K562 (cell line): Measurements from ENCODE around the gene AARSD1. TPM values are rescaled to one million over a fixed set of nuclear protein-coding genes. Genes with fewer than 3 reads are reported as not detected.

Source experiments
- ATAC-seq: fragments of 200-7000 bp; cut with Tn5 transposase; 3 replicates; pipeline ENCODE4 v1.9.1; 2020; ENCODE audit warnings: moderate library complexity
- BruUV-seq: library from RNA; stranded (reverse); fragments of 400-500 nt; replicated peaks from 2 replicates; lab custom pipeline; 2021; lab: Mats Ljungman, UMichigan
- CTCF ChIA-PET: fragments of 300-600 bp; formaldehyde crosslinking; extraction: SDS; loops from one replicate; lab custom pipeline; 2021; ENCODE audit warnings: low intra/inter-chr PET ratio; lab: Yijun Ruan, JAX
- POLR2A ChIA-PET: fragments of 300-600, 350-650 bp; sonication (Branson Sonifier 250); formaldehyde crosslinking; extraction: SDS; loops from one replicate; lab custom pipeline; 2021; ENCODE audit warnings: antibody characterized with exemption, inconsistent platforms; lab: Yijun Ruan, JAX
- DNase-seq, 4 experiments: peaks; one replicate each; pipeline versions ENCODE4 v3.0.0 to v3.0.0-alpha.2; 2011 to 2018; ENCODE audit warnings: low spot score in 3 of 4, mixed read lengths in 3 of 4; ENCODE audit errors: extremely low read depth in 1 of 4
- FAIRE-seq: peaks from 2 replicates; lab custom pipeline; 2011; peaks lifted over from hg19 to GRCh38; lab: Jason Lieb, UNC
- H2AFZ ChIP-seq: 2 replicates; pipeline ENCODE4 v1.6.0; 2011; ENCODE audit warnings: low read depth, low read length, control low read depth, inconsistent platforms
- H3K27ac ChIP-seq: fragments of 200-600 bp; 3 replicates; pipeline ENCODE4 v1.8.0; 2011; ENCODE audit warnings: low read depth, mild to moderate bottlenecking, control low read depth, inconsistent platforms, low read length, moderate library complexity, mixed read lengths; ENCODE audit errors: extremely low read depth
- H3K27me3 ChIP-seq, 2 experiments: fragments of 300-600 bp in 1 of 2; 2 replicates in 1 of 2; 3 replicates in 1 of 2; pipeline versions ENCODE4 v1.6.0 to v1.8.0; 2011; ENCODE audit warnings: inconsistent platforms in 2 of 2, low read length in 2 of 2, mild to moderate bottlenecking in 1 of 2, mixed read lengths in 1 of 2, moderate library complexity in 1 of 2; ENCODE audit not compliant: control insufficient read depth in 2 of 2, insufficient read depth in 2 of 2
- H3K36me3 ChIP-seq: fragments of 300-600 bp; 3 replicates; pipeline ENCODE4 v1.8.0; 2011; ENCODE audit warnings: mild to moderate bottlenecking, low read length, inconsistent platforms; ENCODE audit not compliant: control insufficient read depth, insufficient read depth
- H3K4me1 ChIP-seq, 2 experiments: fragments of 200-600 bp in 1 of 2; replicated peaks in 1 of 2; 2 replicates in 1 of 2; 3 replicates in 1 of 2; pipeline versions ENCODE4 v1.5.1 to v1.8.0; 2011; ENCODE audit warnings: inconsistent platforms in 2 of 2, low read length in 2 of 2, mild to moderate bottlenecking in 1 of 2, mixed read lengths in 1 of 2, moderate library complexity in 1 of 2; ENCODE audit not compliant: control insufficient read depth in 2 of 2, insufficient read depth in 2 of 2
- H3K4me2 ChIP-seq: 2 replicates; pipeline ENCODE4 v1.6.1; 2011; ENCODE audit warnings: low read length, control low read depth, inconsistent platforms, mixed read lengths; ENCODE audit not compliant: insufficient read depth
- H3K4me3 ChIP-seq: fragments of 200-600 bp; sonication (generic), shearing (Covaris generic); 2 replicates; pipeline ENCODE4 v1.5.1; 2016; ENCODE audit warnings: control low read depth, inconsistent platforms
- H3K79me2 ChIP-seq: fragments of 200-600 bp; 3 replicates; pipeline ENCODE4 v1.8.0; 2011; ENCODE audit warnings: low read length, inconsistent platforms; ENCODE audit not compliant: control insufficient read depth, insufficient read depth
- H3K9ac ChIP-seq, 2 experiments: 2 replicates each; pipeline versions ENCODE4 v1.6.0 to v1.6.1; 2011; ENCODE audit warnings: low read depth in 2 of 2, low read length in 2 of 2, control low read depth in 1 of 2, inconsistent platforms in 1 of 2, mild to moderate bottlenecking in 1 of 2, mixed read lengths in 1 of 2; ENCODE audit not compliant: insufficient read depth in 1 of 2
- H3K9me1 ChIP-seq: one replicate; pipeline ENCODE4 v1.6.0; 2011; ENCODE audit warnings: inconsistent platforms, mild to moderate bottlenecking, low read length, moderate library complexity; ENCODE audit not compliant: control insufficient read depth, insufficient read depth
- H3K9me3 ChIP-seq: replicated peaks from 2 replicates; pipeline ENCODE4 v1.5.1; 2011; ENCODE audit warnings: low read depth, low read length, inconsistent platforms; ENCODE audit not compliant: control insufficient read depth, insufficient read depth
- H4K20me1 ChIP-seq: replicated peaks from 2 replicates; pipeline ENCODE4 v1.6.1; 2011; ENCODE audit warnings: low read length, inconsistent platforms, mixed read lengths; ENCODE audit not compliant: control insufficient read depth, insufficient read depth
- C11orf30 ChIP-seq: fragments of 450-650 bp; IDR thresholded peaks from 2 replicates; pipeline ENCODE4 v1.6.1; 2016; ENCODE audit warnings: low read depth, mild to moderate bottlenecking
- RBM14 ChIP-seq: fragments of 200-400 bp; formaldehyde crosslinking; IDR thresholded peaks from 2 replicates; pipeline ENCODE4 v1.6.1; 2018; ENCODE audit warnings: low read depth, mild to moderate bottlenecking, low read length, moderate library complexity, borderline replicate concordance; ENCODE audit not compliant: insufficient read depth
- WGBS: fragments of 100-300 bp; shearing (Covaris generic); methylation state at CpG from one replicate; pipeline ENCODE4 v1.1.6; 2016; ENCODE audit warnings: low coverage, mixed read lengths; ENCODE audit not compliant: insufficient coverage; ENCODE audit errors: missing lambda C conversion rate; 5-methylcytosine and 5-hydroxymethylcytosine counted together
- in situ Hi-C: fragments of 300-500 bp; cut with MboI; formaldehyde crosslinking; loops from 4 replicates; pipeline ENCODE4 v1.15.0; 2018; ENCODE audit warnings: inconsistent platforms, mixed read lengths
- intact Hi-C: fragments of 100-400 bp; cut with micrococcal nuclease; formaldehyde crosslinking; loops from 2 replicates; pipeline ENCODE4 v1.14.2; 2022
- polyA plus RNA-seq, 8 experiments: library from polyadenylated mRNA; depleted of rRNA in 4 of 8; stranded (reverse) in 5 of 8; unstranded in 3 of 8; fragments of >200 nt; fragmentation: Nextera tagmentation in 2 of 8; fragmentation: Illumina TruSeq in 1 of 8; extraction: Ambion mirVana in 2 of 8; extraction: Trizol in 1 of 8; gene quantifications; 2 replicates each; pipeline versions ENCODE4 v1.2.1 to v1.2.3, GENCODE V29; 2011 to 2014; ENCODE audit warnings: inconsistent platforms in 1 of 8, missing spikeins in 1 of 8
- total RNA-seq, 7 experiments: library from RNA; depleted of rRNA in 6 of 7; stranded (reverse); fragments of >200 nt in 6 of 7; fragmentation: Illumina TruSeq in 2 of 7; extraction: Trizol in 2 of 7; gene quantifications; 2 replicates each; pipeline versions ENCODE4 v1.2.1 to v1.2.3, GENCODE V29; 2011 to 2021; ENCODE audit warnings: low replicate concordance in 1 of 7
- TF ChIP-seq, protein P1 (sequence below): fragments of 250-450 bp; sonication (Bioruptor Pico); IDR thresholded peaks from 2 replicates; pipeline ENCODE4 v1.8.0; 2022; ENCODE audit warnings: moderate library complexity, mild to moderate bottlenecking, inconsistent platforms

Gene AARSD1
- total and polyA plus RNA-seq, 9 of the 15 experiments (the other 6 are each of a cell fraction or from before 2014, with no cell fraction given) = 51.7 to 98.5 (median 68.6) TPM

DNA sequence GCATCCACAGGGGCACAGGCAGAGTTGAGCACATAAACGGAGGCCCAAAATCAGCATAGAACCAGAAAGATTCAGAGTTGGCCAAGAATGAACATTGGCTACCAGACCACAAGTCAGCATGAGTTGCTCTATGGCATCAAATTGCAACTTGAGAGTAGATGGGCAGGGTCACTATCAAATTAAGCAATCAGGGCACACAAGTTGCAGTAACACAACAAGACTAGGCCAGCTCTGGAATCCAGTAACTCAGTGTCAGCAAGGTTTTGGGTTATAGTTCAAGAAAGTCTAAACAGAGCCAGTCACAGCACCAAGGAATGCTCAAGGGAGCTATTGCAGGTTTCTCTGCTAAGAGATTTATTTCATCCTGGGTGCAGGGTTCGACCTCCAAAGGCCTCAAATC is 50.7 kb downstream of the AARSD1 start:
- Histone ChIP-seq H3K27ac (no peak overlapping the region), H3K9me1 (no peaks in the 10 kb centered on the region), H3K36me3 (no peaks in the 10 kb centered on the region), H2AFZ (no peak overlapping the region), H3K27me3 (peaks cover 26 to 30% of the 10 kb centered on the region in 2 experiments; a peak in 4 of 5 replicates), H3K4me2 (no peak overlapping the region), H3K4me1 (no peaks in the 10 kb centered on the region), H4K20me1 (no peaks in the 10 kb centered on the region), H3K79me2 (no peaks in the 10 kb centered on the region), H3K4me3 (no peak overlapping the region), H3K9me3 (no peaks in the 10 kb centered on the region), H3K9ac (no peak overlapping the region)
- ATAC-seq (no peak), DNase-seq (no peak), FAIRE-seq (no peak)
- CTCF ChIA-PET = no interaction called here
- in situ Hi-C loops (no loop called here), intact Hi-C loops (no loop called here)
- POLR2A ChIA-PET = interaction anchor here (0.9 kb wide), 1 partner anchor 10 kb away, joined by 6 read pairs; no protein-coding TSS in a partner anchor
- TF ChIP-seq C11orf30 (no peak), RBM14 (no peak)
- TF ChIP-seq, protein P1, sequence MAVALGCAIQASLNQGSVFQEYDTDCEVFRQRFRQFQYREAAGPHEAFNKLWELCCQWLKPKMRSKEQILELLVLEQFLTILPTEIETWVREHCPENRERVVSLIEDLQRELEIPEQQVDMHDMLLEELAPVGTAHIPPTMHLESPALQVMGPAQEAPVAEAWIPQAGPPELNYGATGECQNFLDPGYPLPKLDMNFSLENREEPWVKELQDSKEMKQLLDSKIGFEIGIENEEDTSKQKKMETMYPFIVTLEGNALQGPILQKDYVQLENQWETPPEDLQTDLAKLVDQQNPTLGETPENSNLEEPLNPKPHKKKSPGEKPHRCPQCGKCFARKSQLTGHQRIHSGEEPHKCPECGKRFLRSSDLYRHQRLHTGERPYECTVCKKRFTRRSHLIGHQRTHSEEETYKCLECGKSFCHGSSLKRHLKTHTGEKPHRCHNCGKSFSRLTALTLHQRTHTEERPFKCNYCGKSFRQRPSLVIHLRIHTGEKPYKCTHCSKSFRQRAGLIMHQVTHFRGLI (CRISPR knock-in tag) = no peak
- no TSS peak for BruUV-seq
- 14% methylated on average over 2 of the region's 2 CpGs for WGBS
